ENCODE measurements around the gene DGKE.

DGKE gene

DNA sequence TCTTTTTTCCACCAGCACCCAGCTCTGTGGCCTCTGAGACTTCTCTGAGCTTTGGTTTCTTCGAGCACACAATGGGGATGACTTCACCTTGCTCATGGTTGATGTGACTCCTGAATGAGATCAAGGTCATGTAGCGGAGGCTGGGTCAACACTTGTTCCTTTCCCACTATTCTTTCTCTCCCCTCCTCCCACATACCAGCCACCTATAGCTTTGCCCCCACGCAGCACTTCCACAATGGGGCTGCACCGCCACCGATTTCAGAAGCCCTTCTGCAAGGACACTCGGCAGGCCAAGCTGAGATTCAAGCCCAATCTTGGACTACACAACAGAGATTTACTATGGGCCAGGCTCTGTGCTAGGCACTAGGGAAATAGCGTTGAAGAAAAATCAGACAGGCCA, 65.5 kb downstream of the DGKE start:
- no peak overlapping the region for H3K4me3 ChIP-seq (ENCODE audit: low read length)
- no peak for DNase-seq (ENCODE audit: low read depth, low spot score)

DNA sequence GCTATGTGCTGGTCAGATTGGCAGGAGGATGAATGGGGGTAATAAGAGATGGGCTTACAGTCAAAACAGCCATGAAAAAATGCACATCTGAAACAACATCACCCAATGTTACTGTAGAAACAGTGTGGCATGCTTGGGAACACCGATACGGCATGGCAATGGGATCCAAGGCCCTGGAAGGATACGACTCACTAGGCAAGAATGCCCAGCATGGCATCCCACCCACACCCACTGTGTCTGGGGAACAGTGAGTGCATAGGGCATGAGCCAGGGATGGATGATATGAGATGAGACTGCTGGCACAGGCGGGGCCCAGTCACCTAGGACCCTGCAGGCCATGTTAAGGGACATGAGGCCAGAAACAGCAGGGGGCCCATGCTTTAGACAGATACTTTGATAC, 68.4 kb downstream of the DGKE start:
- no peak for DNase-seq (ENCODE audit: low read depth, low spot score)
- H3K4me3 ChIP-seq (ENCODE audit: low read length), result no peak overlapping the region

- DNase-seq (ENCODE audit: low read depth, low spot score), result no peak
- no peak overlapping the region for H3K4me3 ChIP-seq (ENCODE audit: low read length)
Observed at GRCh38 chr17:56903560-56903959, 69.6 kb downstream of the DGKE start.

DNA sequence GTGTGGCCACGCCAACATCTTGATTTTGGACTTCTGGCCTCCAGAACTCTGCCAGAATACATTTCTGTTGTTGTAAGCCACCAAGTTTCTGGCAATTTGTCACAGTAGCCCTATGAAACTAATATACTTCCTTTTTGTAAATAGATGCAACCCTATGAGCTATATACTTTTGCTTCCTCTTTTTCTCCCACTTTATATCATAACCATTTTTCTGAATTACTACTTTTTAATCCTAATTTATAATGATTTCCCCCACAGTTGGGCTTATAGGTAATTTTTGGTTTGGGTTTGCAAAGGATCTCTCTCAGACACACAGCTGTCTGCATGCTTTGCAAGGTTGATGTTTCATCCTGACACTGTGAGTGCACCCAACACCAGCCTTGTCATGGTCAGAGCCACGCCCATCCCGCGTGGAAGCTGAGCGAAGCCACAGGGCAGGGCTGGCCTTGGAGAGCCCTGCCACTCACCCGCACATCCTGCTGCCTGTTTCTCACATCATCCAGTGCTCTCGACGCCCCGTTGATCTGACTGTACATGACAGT, 74.1 kb downstream of the DGKE start:
- DNase-seq (ENCODE audit: low read depth, low spot score), result no peak
- H3K4me3 ChIP-seq (ENCODE audit: low read length), result no peak overlapping the region

GRCh38 chr17:56909742-56910508, 76.0 kb downstream of the DGKE start:
- no peak overlapping the region for H3K4me3 ChIP-seq (ENCODE audit: low read length)
- DNase-seq (ENCODE audit: low read depth, low spot score), result no peak

- no peak overlapping the region for H3K4me3 ChIP-seq (ENCODE audit: low read length)
- DNase-seq (ENCODE audit: low read depth, low spot score), result no peak
Observed at GRCh38 chr17:56910509-56911235, 76.7 kb downstream of the DGKE start.

- H3K4me3 ChIP-seq (ENCODE audit: low read length), result peak overlapping the region; percentile 86
- no peak for DNase-seq (ENCODE audit: low read depth, low spot score)
Observed at GRCh38 chr17:56912105-56912999, 78.4 kb downstream of the DGKE start.

GRCh38 chr17:56913000-56913311, 79.0 kb downstream of the DGKE start:
- no peak for DNase-seq (ENCODE audit: low read depth, low spot score)
- H3K4me3 ChIP-seq (ENCODE audit: low read length), result peak overlapping the region; percentile 86

- no peak for DNase-seq (ENCODE audit: low read depth, low spot score)
- peak overlapping the region; percentile 86 for H3K4me3 ChIP-seq (ENCODE audit: low read length)
Observed at GRCh38 chr17:56913353-56913866, 79.5 kb downstream of the DGKE start.

- peak within 1 kb of the TSS; percentile 86 for H3K4me3 ChIP-seq (ENCODE audit: low read length)
- peak; percentile 82 for DNase-seq (ENCODE audit: low read depth, low spot score)
Observed at GRCh38 chr17:56913867-56914580, 80.1 kb downstream of the DGKE start, which contains the start of gene TRIM25. TSS of gene TRIM25 (minus strand) at chr17:56914049. CDS start at chr17:56913988, 61 bp downstream.

- peak overlapping the region; percentile 86 for H3K4me3 ChIP-seq (ENCODE audit: low read length)
- DNase-seq (ENCODE audit: low read depth, low spot score), result no peak
Observed at GRCh38 chr17:56914581-56915273, 80.8 kb downstream of the DGKE start.

GRCh38 chr17:56917559-56918296, 83.8 kb downstream of the DGKE start:
- DNase-seq (ENCODE audit: low read depth, low spot score), result no peak
- no peak overlapping the region for H3K4me3 ChIP-seq (ENCODE audit: low read length)

GRCh38 chr17:56918916-56919315, 85.0 kb downstream of the DGKE start:
- H3K4me3 ChIP-seq (ENCODE audit: low read length), result no peak overlapping the region
- DNase-seq (ENCODE audit: low read depth, low spot score), result no peak

Data from Jurkat, Clone E6-1 (cell line).